ENCODE measurements around the gene CLEC14A.

- TF ChIP-seq CHD4 (IDR thresholded peaks at IDR 0.05; ENCODE audit: insufficient read depth, insufficient replicate concordance, low read depth, low read length, poor library complexity, severe bottlenecking) = no peak
- no peak for TF ChIP-seq CC2D1A (IDR thresholded peaks at IDR 0.05)
- TF ChIP-seq CTCF (IDR thresholded peaks at IDR 0.05 in 2 of 3, conservative IDR thresholded peaks at IDR 0.05 in 1 of 3; ENCODE audit: insufficient read depth in 2 of 3, low read depth in 1 of 3, low read length in 3 of 3) = no peak
- TF ChIP-seq SETDB1 (IDR thresholded peaks at IDR 0.05; ENCODE audit: low read length) = no peak
- TF ChIP-seq ELF4 (CRISPR knock-in tag; IDR thresholded peaks at IDR 0.05) = no peak
Observed at GRCh38 chr14:38205119-38205813, 50.6 kb downstream of the CLEC14A start.
